HEK293 (cell line): ENCODE data around the gene NSD1.

ENCODE experiments used
- BCL11A ChIP-seq: fragments of 450-650 bp; formaldehyde crosslinking; IDR thresholded peaks from 2 replicates; pipeline ENCODE4 v1.5.1; 2016; ENCODE audit warnings: low read depth, missing biosample characterization, missing genetic modification characterization
- KLF8 ChIP-seq: fragments of 450-650 bp; formaldehyde crosslinking; IDR thresholded peaks from 2 replicates; pipeline ENCODE4 v1.5.1; 2016; ENCODE audit warnings: missing biosample characterization, missing genetic modification characterization
- KLF9 ChIP-seq: fragments of 450-650 bp; formaldehyde crosslinking; IDR thresholded peaks from 2 replicates; pipeline ENCODE4 v1.5.1; 2016; ENCODE audit warnings: missing biosample characterization, missing genetic modification characterization, low read depth
- ZNF2 ChIP-seq: fragments of 450-650 bp; formaldehyde crosslinking; IDR thresholded peaks from 2 replicates; pipeline ENCODE4 v1.5.1; 2016; ENCODE audit warnings: missing biosample characterization, missing genetic modification characterization
- ZNF311 ChIP-seq: fragments of 450-650 bp; formaldehyde crosslinking; IDR thresholded peaks from 2 replicates; pipeline ENCODE4 v1.5.1; 2017; ENCODE audit warnings: missing biosample characterization, missing genetic modification characterization, borderline replicate concordance
- TF ChIP-seq, protein P1 (sequence below): fragments of 450-650 bp; formaldehyde crosslinking; IDR thresholded peaks from 2 replicates; pipeline ENCODE4 v1.5.1; 2016; ENCODE audit warnings: missing biosample characterization, missing genetic modification characterization
- TF ChIP-seq, protein P2 (sequence below): fragments of 450-650 bp; formaldehyde crosslinking; IDR thresholded peaks from 2 replicates; pipeline ENCODE4 v1.5.1; 2016; ENCODE audit warnings: missing biosample characterization, missing genetic modification characterization
- TF ChIP-seq, protein P3 (sequence below): fragments of 450-650 bp; formaldehyde crosslinking; IDR thresholded peaks from 2 replicates; pipeline ENCODE4 v1.5.1; 2016; ENCODE audit warnings: missing biosample characterization, missing genetic modification characterization

DNA sequence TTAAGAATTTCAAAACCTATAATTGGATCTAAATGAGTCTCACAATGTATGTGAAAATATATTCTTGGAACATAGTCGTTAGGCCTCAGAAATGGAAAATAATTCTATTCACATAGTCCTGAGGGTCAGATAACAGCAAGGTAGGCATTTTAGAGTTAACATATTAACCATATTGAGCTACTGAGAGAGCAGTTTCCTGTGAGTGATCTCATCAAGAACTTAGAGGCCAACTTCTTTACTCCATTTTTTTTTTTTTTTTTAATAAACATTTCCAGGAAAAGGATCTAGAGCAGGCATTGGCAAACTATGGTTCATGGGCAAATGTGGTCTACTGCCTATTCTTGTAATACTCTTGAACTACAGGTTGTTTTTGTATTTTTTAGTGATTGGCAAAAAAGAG lies 143.3 kb downstream of the NSD1 start:
- TF ChIP-seq ZNF2 (tag by site-specific recombination) (no peak), BCL11A (tag by site-specific recombination) (no peak), ZNF311 (tag by site-specific recombination) (no peak), KLF9 (tag by site-specific recombination) (no peak), KLF8 (tag by site-specific recombination) (no peak)
- TF ChIP-seq, protein P1, sequence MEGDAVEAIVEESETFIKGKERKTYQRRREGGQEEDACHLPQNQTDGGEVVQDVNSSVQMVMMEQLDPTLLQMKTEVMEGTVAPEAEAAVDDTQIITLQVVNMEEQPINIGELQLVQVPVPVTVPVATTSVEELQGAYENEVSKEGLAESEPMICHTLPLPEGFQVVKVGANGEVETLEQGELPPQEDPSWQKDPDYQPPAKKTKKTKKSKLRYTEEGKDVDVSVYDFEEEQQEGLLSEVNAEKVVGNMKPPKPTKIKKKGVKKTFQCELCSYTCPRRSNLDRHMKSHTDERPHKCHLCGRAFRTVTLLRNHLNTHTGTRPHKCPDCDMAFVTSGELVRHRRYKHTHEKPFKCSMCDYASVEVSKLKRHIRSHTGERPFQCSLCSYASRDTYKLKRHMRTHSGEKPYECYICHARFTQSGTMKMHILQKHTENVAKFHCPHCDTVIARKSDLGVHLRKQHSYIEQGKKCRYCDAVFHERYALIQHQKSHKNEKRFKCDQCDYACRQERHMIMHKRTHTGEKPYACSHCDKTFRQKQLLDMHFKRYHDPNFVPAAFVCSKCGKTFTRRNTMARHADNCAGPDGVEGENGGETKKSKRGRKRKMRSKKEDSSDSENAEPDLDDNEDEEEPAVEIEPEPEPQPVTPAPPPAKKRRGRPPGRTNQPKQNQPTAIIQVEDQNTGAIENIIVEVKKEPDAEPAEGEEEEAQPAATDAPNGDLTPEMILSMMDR (tag by site-specific recombination): no peak
- TF ChIP-seq, protein P2, sequence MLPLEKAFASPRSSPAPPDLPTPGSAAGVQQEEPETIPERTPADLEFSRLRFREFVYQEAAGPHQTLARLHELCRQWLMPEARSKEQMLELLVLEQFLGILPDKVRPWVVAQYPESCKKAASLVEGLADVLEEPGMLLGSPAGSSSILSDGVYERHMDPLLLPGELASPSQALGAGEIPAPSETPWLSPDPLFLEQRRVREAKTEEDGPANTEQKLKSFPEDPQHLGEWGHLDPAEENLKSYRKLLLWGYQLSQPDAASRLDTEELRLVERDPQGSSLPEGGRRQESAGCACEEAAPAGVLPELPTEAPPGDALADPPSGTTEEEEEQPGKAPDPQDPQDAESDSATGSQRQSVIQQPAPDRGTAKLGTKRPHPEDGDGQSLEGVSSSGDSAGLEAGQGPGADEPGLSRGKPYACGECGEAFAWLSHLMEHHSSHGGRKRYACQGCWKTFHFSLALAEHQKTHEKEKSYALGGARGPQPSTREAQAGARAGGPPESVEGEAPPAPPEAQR (tag by site-specific recombination): no peak
- TF ChIP-seq, protein P3, sequence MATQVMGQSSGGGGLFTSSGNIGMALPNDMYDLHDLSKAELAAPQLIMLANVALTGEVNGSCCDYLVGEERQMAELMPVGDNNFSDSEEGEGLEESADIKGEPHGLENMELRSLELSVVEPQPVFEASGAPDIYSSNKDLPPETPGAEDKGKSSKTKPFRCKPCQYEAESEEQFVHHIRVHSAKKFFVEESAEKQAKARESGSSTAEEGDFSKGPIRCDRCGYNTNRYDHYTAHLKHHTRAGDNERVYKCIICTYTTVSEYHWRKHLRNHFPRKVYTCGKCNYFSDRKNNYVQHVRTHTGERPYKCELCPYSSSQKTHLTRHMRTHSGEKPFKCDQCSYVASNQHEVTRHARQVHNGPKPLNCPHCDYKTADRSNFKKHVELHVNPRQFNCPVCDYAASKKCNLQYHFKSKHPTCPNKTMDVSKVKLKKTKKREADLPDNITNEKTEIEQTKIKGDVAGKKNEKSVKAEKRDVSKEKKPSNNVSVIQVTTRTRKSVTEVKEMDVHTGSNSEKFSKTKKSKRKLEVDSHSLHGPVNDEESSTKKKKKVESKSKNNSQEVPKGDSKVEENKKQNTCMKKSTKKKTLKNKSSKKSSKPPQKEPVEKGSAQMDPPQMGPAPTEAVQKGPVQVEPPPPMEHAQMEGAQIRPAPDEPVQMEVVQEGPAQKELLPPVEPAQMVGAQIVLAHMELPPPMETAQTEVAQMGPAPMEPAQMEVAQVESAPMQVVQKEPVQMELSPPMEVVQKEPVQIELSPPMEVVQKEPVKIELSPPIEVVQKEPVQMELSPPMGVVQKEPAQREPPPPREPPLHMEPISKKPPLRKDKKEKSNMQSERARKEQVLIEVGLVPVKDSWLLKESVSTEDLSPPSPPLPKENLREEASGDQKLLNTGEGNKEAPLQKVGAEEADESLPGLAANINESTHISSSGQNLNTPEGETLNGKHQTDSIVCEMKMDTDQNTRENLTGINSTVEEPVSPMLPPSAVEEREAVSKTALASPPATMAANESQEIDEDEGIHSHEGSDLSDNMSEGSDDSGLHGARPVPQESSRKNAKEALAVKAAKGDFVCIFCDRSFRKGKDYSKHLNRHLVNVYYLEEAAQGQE (tag by site-specific recombination): no peak
